GM19239 (cell line): ENCODE measurements around the gene CLASP1.
"Not testable (repeated sequence)": the region's sequence is repeated elsewhere in the genome, so short reads cannot be mapped to it uniquely, and the experiment has no call there.

Experiments used
- DNase-seq: peaks from one replicate; pipeline ENCODE4 v3.0.0; 2011; ENCODE audit warnings: low spot score; ENCODE audit not compliant: insufficient read length
- FAIRE-seq: peaks from 2 replicates; lab custom pipeline; 2011; peaks lifted over from hg19 to GRCh38; lab: Jason Lieb, UNC

CLASP1 gene

DNA sequence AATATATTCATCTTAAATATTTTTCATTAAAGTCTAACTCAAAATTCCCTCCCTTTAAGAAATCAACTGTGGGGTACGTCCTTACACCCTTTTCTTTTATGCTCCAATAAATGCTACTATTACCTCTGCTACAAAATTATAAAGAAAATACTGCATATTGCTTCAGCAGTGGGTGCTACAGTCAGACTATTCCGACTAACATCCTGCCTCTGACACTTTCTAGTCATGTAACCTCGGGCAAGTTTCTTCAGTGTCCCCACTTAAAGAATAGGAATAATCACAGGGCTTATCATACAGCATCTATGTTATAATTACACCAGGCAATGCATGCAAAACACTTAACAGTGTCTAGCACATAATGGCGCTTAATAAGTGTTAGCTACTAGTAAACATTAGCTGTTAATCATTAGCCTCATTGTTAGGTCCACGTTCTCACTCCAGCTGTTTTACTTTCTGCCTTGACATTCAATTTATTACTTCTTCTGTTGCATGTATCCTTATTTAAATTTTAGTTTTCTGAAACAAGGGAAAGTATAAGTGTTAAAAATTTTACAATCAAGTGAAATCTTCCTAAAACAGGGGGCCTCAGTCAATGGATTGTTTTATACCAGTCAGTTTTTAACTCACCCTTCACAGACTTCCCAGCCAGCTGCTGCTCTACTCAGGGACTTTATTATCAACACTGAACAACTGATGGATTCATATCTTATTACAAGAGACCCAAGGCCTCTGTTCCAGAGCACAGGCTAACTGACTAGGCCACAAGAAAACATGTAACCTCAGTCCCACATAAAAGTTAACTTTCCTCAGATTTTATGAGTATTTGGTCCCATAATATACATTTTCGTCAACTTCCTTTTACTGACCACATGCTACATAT, 54.0 kb downstream of the CLASP1 start:
- DNase-seq = no peak
- FAIRE-seq = peak; percentile 84

DNA sequence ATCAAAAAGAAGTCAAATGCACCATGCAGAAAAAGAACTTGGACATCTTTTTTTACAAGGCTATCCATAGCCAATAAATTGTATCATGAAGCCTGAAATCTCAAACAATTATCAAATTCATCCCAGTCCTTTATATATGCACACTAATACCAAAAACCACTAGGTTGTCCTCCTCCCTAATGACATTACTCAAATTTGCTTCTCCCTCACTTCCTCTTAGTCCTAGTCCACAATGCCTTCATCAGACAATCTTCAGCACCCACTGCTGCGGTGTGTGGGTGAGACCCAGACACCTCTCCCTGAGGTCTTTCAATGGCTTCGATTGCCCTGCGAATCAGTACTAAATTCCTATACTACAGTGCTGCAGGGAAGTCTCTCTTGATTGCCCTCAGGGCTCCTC, 58.1 kb downstream of the CLASP1 start:
- FAIRE-seq (no peak), DNase-seq (no peak)

DNA sequence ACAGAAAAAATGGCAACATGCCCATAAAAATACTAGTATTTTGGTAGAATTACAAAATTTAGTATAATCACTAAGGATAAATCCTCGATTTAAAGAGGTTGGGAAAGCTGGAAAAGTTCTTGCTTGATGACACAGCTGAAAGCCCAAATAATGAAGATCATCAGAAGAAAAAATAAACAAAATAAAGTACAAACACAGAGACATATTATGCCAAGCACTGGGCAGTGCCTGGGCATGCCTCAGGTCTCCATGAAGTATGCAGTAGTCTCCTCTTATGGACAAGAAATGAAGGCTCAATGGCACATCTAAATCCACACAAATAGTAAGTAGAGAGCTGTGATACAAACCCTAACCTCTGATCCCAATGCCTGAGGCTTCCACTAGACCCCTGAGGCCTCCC, 60.9 kb downstream of the CLASP1 start:
- DNase-seq (no peak), FAIRE-seq (no peak)

DNA sequence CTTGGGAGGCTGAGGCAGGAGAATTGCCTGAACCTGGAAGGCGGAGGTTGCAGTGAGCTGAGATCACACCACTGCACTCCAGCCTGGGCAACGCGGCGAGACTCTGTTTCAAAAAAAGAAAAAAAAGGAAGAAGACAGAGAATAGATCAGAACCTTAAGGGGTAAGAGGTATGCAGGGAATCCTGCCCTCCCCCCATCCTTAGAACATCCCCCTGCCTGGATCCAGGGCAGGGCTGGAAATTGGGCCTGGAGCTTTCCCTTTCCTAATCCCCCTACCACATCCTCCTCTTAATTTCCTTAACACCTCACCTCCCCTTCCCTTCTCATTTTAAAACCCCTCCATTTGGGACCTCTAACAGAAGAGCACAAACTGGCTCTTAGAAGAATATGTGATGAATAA, 62.1 kb downstream of the CLASP1 start:
- FAIRE-seq = no peak
- DNase-seq = no peak

DNA sequence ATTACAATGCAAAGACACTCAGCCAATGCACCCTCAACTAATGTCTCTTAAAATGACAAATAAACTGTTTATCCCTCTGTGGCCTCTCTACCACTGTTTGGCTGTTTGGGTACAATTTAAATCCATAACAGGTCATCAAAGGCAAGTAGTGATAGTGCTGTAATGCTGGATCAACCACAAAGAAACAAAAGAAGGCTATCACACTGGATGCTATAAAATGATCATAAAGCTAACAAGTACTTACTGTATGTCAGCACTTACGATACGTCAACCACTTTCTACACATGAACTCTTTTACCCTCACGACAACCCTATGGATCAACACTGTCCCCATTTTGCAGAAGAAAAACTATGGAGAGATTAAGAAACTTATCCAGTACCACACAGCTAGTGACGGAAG, 64.5 kb downstream of the CLASP1 start:
- FAIRE-seq = no peak
- DNase-seq = no peak

DNA sequence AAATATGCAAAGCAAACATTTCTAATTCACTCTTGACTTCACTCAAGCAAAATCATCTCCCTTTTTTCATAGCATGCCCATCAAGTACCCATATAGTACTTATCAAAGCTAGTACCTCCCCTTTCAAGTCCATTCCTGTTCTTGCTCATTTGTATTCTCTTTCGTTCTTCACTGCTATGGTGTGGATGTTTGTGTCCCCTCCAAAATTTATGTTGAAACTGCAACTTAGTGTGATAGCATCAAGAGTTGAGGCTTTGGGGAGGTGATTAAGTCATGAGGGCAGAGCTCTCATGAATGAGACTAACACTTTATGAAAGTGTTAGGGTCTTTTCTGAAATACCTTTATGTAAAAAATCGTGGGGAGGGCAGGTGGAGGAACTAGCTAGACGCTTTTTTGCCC, 65.7 kb downstream of the CLASP1 start:
- DNase-seq = no peak
- FAIRE-seq = no peak

DNA sequence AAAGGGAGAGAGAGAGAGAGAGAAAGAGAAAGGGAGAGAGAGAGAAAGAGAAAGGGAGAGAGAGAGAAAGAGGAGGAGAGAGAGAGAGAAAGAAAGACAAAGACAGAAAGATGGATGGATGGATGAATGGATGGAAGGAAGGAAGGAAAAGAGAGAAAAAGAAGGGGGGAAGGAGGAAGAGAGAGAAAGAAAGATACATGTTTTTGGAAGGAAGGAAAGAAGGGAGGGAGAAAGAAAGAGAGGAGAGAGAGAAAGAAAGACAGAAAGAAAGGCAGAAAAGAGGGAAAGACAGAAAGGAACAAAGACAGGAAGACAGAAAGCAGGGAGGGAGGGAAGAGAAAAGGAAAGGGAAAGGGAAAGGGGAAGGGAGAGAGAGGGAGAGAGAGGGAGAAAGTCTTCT, 67.0 kb downstream of the CLASP1 start:
- DNase-seq (no peak), FAIRE-seq (no peak)

DNA sequence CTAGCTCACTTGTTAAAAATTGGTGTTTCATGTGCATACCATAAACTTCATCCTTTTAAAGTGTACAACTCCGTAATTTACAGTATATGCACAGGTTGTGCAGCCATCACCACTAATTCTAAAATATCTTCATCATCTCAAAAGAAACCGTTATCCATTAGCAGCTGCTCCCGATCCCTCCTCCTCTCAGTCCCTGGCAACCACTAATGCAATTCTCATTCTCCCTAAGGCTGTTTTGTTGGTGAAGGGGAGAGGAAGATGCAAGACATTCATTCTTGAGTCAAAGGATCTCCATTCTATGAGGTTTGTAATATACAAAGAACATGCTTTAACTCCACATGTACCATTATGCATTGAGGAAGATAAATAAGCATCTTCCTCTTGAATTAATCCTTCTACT, 70.0 kb downstream of the CLASP1 start:
- no peak for FAIRE-seq
- no peak for DNase-seq

DNA sequence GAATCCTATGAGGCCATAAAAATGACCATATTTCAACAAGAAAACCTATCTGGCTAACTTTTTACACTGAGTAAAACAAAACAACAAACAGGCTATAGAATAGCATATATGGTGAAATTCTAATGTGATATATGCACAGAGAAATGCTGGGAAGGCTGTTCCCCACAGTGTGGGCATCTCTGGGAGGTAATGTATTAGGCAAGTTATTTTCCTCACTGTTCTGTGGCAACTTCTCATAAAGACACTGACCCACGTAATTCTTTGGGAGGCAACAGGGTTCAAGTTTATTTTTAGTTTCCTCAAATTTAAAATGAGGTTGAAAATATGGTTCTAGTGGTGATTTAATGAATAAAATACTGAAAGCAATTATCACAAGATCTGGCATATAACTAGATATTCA, 71.9 kb downstream of the CLASP1 start:
- no peak for FAIRE-seq
- DNase-seq = no peak

DNA sequence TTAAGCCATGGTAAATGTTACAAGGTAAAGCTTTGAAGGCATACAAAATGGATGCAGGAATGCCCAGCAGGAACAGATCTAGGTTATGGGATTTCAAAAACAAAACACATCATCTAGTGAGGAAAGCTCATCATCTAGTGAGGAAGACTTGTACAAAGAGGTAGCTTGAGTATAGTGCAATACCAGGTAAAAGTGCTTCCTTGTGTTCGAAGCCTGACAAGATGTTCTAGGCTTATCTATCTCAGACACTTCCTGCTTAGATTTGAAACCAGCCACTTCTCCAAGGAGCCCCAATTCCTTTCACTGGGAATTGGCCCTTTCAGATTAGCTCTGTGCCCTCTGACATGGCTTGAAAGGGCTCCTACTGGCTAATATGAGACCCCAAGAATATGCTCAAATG, 73.0 kb downstream of the CLASP1 start:
- no peak for FAIRE-seq
- no peak for DNase-seq

DNA sequence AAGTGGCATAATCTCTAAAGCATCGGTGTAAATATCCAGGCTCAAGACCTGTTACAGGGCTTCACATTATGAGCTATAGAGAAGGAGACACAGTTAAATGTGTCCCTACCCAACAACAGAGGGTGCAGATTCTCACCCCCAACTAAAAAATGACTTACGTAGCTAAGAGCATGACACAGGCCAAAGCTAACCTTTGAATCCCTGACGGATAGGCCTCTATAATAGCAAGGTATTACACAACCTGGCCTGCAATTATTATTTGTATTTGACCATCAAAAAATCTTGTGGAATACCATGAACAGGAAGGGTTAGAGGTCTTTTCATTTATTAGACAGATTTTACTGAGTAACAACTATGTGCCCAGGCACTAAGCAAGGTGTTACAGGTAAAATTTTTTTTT, 73.5 kb downstream of the CLASP1 start:
- no peak for FAIRE-seq
- no peak for DNase-seq

DNA sequence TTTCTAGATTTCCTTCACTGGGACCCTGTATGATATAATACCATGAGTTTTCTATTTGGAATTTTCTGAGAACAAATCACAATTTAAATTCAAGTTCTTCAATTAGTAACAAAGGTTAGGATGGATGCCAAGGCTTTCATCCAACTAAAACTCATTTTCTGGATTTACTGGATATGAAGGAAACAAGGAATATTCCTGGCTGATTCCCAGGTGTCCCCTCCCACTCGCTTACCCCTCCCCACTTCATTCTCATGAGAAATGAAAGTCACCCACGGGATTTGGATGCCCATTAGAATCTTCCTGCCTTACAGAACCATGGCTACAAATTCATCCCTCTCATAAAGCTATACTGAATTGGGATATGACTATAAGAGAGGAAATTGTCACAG, 78.6 kb downstream of the CLASP1 start:
- DNase-seq (no peak), FAIRE-seq (no peak)

DNA sequence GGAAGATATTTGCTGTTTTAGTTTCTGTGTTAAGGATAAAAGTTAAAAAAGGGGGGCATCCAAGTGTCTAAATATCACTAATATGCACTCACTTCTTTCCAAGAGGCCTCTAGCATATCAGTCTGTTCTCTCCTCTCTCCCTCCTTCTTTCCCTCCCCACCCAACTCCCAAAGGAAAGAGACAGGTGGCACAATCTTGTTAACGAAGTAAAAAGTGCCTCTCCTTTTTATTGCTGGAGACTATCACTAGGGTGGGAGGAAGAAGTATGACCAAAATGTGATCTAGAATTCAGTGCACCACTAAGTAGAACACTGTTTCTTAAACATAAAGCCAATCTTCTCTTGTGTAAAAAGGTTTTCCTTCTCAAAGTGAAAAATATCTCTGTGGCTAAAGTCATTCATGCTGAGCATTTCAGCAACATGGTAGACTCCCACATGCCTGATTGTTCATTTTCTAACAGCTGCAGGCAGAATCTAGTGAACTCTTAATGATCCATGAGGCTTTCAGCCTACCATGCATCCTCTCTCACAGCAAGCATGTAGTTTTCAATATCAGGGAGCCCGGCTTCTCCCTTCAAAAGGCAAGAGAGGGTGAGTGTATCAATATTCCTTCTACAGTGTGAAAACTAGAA, 79.1 kb downstream of the CLASP1 start:
- FAIRE-seq (no peak), DNase-seq (no peak)

DNA sequence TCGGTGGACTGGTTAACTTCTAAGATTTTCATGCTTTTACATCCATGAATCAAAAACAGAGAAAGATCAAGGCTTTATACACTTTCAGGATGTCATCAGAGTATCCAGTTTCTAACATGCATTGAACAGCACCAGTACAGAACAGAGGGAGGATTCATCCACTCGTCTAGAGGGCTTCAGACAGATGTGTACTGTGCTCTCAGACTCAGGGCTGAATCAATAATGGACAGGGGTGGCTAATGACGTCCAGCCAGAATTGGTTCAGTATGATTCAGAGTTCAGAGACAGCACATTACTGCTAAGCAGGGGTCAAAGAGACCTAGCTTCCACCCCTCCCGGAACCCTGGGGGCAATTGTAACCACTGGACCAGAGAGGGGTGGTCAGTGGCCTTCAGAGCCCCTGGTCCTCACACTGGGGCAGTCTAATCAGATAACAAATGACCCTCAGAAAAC, 81.3 kb downstream of the CLASP1 start:
- DNase-seq = no peak
- no peak for FAIRE-seq

DNA sequence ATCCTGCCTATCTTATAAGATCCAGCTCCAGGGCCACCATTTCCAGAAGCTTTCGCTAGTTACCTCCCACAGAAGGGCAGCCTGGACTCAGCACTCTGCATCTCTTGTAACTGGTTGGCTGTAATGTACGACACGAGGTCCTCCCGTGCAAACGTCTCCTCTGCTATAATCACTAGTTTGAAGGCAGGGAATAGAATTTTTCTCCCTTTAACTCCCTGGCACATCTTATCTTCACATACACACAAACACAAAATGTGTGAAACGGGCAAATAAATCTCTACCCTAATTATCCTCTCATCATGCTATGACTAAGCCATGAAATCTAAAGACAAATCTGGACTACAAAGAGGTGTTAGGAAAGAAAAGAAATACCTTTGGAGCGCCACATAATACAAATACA, 81.8 kb downstream of the CLASP1 start:
- DNase-seq (no peak), FAIRE-seq (no peak)

DNA sequence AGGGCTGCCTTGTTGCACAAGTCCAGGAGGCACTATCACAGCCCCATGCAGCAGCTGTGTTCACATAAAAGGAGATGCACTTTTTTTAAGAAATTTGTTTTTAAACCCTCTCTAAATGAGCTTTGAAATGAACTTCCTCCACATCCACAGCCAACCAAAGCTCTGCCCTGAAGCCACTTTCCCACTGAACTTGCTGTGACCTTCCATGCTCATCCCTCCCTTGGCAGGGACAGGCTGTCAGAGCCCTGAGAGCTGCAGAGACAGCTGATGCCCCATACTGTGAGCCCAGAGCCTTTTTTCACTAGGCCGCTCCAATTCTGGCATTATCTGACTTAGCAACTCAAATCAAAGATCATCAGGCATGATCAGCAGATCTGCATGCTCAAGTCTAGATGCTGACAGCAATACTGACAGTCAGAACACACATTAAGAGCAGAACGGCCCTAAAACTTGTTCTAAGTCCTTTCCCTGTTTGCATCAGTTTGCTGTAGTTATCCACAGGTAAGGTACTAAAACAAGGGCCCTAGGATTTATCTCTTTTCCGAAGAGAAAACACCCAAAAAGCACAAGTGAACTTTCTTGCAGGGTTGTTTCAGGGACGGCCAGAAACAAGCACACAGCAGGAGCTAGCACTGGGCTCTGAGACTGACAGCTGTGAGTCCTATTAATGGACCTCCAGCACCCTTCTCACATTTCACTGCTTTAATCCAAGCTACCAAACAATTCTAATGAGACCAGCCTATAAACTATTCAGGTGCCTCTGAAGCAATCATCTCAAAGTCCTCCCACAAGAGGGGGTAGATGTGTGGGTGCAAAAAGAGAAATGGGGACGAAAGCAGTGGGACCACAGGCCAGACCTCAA, 83.6 kb downstream of the CLASP1 start:
- DNase-seq = no peak
- FAIRE-seq = no peak

DNA sequence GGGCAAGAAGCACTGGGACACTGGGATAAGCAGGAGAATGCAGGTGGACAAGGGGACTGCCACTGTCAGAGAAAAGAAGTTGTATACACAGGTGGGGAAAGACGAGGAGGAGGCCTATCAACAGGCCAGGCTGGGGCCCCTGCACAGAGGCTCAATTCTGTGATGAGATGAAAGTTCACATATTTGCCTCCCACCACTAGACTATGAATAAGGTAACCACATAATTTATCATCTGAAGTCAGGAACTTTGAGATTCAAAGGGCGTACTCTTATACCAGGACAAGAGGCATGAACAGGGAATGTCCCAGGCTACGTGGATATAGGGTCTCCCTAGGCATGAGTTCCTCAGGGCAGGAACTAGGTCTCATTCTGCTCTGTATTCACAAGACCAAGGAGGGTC, 84.4 kb downstream of the CLASP1 start:
- FAIRE-seq = no peak
- DNase-seq = no peak

DNA sequence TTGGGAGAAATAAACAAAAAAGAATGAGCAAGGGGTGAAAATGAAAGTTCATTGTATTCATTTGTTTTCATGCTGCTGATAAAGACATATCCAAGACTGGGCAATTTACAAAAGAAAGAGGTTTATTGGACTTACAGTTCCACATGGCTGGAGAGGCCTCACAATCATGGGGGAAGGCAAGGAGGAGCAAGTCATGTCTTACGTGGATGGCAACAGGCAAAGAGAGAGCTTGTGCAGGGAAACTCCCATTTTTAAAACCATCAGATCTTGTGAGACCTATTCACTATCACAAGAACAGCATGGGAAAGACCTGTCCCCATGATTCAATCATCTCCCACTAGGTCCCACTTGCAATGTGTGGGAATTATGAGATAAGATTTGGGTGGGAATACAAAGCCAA, 85.5 kb downstream of the CLASP1 start:
- not testable (repeated sequence) for DNase-seq, FAIRE-seq

DNA sequence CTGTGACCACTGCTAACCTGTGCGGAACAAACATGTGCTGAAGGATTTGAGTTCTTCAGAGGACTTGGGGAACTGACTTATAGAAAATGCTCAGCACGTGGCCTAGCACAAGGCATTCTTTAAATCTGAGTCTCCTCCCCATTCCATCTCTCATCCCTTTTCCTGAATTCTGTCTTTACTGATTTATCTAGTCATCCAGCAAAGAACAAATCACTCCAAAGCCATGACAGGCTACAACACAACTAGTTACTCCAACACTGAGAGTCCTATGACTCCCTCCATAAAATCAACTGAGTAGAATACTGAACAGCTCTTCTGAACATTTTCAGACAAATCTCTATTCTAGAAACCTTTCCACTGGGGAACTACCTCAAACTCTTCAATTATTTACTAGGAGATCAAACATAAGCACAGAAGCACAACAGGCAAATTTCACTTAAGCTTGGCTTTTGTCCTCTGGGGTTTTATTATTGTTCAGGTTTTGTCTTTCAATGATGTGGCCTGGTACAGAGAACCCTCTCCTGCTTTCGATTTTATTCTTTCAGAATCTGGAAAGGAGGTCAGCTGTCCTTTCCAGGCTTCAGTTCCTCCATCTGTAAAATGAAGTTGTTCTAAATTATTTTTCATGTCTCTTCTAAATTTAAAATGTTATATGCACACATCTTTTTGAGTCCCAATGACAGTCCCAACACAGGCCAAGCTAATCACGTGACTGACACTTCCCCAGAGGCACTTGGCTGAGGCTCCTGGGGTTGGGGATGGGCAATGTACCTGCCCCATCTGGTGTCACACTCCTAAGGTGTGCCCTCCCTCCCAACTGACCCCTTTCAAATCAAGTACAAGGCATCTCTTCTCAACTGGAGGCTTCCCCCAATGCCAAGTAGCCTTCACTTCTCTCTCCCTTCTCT, 86.7 kb downstream of the CLASP1 start:
- peak; percentile 69 for FAIRE-seq

More for the DNA sequence above, 86.7 kb downstream of the CLASP1 start:
- peak; percentile 9 for DNase-seq
